Measurements from ENCODE around the gene PLAGL2.
"Not testable (repeated sequence)": the region's sequence is repeated elsewhere in the genome, so short reads cannot be mapped to it uniquely, and the experiment has no call there.

PLAGL2 gene

DNA sequence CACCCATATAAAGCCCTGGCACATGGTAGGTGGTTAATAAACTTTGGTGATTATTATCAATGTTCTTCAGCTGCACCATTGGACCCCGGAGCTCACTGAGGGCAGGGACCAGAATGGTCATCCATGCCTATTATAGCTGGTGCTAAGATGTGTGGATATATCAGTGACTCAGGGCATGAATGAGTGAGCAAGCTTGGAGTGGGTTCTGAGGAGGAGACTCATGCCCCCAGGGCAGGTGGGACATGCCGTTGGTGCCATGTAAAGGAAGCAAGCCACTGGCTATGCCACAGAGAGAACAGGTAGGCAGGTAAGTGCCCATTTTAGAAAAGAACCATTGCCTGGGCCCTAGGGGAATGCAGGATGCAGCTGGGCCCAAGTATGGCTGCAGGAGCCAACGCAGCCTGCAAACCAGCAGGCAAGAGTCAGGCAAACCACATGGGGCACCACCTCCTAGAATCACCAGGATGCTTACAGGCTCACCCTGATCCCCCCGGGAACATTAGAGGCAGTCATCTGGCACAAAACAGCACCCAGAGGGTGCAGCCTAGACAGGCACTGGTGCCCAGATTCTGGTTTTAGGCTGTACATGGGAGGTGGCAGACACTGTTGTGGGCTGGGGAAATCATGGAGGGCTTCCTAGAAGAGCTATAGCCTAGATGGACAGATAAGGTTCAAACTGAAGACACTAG, 23.5 kb downstream of the PLAGL2 start:
- no peak for DNase-seq

- DNase-seq: no peak
These were observed 25.9 kb downstream of the PLAGL2 start for GRCh38 chr20:32181606-32182005.

DNA sequence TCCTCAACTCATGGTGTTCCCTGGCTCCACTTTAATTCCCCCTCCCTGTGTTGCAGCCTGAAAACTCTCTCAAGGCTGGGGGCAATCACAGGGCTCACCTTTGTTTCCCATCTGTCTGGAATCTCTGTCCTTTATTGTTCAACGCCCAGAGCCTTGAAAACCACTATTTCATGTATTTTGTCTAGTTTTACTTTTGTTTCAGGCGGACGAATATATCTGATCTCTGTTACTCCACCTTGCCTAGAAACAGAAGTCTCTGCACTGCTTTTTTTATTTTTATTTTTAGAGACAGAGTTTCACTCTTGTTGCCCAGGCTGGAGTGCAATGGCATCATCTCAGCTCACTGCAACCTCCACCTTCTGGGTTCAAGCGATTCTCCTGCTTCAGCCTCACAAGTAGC, 27.6 kb downstream of the PLAGL2 start:
- no peak for DNase-seq

DNA sequence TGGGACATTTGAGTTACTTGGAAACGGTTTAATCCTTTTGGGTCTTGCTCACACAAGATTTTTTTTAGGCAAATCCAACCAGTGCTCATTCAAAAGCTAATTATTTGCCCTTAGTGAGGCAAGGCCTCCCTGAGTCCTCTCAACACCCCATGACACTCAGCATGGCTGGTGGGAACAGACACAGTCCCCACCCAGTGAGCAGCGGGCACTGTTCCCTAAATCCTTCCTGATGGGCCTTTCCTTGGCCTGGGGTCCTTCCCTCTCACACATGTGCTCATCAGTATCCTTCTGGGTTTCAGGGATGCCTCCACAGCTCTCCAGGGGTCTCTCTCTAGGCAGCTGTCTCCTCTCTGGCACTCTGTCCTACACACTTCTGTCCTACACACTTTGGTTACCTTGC, 28.0 kb downstream of the PLAGL2 start:
- no peak for DNase-seq

DNA sequence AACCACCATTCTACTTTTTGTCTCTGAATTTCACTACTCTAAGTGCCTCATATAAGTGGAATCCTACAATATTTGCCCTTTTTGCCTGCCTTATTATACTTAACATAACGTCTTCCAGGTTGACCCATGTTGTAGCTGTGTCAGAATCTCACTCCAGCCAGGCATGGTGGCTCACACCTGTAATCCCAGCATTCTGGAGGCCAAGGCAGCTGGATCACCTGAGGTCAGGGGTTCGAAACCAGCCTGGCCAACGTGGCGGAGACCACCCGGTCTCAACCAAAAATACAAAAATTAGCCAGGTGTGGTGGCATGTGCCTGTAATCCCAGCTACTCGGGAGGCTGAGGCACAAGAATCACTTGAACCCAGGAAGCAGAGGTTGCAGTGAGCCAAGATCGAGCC, 29.8 kb downstream of the PLAGL2 start:
- DNase-seq: not testable (repeated sequence)

DNA sequence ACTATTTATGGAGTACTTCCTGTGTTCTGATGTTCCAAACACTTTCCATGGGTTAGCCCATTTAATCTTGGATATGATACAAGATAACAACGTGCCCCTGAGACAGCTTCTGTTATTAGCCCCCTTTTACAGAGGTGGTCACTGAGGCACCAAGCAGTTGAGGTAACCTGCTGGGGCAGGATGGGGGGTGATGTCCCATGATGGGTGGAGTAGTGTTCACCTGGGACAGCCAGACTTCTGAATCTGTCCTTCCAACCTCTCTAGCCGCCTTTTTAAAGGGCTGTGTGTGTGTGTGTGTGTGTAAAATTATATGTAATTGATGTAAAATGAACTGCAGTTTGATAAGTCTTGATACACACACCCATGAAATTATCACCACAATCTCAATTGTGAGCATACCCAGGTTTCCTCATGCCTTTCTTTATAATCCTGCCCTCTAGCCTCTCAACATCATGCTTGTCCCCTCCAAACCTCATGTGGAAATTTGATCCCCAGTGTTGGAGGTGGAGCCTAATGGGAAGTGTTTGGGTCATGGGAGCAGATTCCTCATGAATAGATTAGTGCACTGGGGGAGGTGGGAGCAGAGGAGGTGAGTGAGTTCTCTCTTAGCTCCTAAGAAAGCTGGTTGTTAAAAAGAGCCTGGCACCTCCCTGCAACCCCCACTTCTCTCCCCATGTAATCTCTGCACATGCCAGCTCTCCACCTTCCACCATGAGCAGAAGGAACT, 39.2 kb downstream of the PLAGL2 start:
- no peak for DNase-seq

GRCh38 chr20:32167552-32167951, 40.0 kb downstream of the PLAGL2 start:
- DNase-seq: no peak

- DNase-seq: no peak
These were observed 41.6 kb downstream of the PLAGL2 start for GRCh38 chr20:32165836-32166545.

DNA sequence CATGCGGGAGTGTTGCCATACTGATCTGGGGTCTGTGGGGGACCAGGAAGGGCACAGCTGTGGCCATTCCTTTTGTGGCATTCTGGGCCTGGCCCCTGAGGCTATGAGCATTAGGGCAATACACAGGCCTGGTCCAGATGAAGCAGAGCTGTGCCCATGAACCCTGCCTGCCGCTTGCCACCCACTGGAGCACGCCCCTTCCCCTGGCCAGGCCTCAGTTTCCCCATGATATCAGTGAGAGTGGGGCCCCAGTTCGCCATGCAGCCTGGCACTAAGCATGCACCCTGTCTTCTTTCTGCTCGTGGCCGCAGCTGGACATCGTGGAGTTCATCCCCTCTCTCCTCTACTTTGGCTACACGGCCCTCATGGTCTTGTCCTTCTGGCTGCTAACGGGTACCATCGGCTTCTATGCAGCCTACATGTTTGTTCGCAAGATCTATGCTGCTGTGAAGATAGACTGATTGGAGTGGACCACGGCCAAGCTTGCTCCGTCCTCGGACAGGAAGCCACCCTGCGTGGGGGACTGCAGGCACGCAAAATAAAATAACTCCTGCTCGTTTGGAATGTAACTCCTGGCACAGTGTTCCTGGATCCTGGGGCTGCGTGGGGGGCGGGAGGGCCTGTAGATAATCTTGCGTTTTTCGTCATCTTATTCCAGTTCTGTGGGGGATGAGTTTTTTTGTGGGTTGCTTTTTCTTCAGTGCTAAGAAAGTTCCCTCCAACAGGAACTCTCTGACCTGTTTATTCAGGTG, 42.4 kb downstream of the PLAGL2 start:
- no peak for DNase-seq

GRCh38 chr20:32163951-32164350, 43.6 kb downstream of the PLAGL2 start:
- no peak for DNase-seq

DNA sequence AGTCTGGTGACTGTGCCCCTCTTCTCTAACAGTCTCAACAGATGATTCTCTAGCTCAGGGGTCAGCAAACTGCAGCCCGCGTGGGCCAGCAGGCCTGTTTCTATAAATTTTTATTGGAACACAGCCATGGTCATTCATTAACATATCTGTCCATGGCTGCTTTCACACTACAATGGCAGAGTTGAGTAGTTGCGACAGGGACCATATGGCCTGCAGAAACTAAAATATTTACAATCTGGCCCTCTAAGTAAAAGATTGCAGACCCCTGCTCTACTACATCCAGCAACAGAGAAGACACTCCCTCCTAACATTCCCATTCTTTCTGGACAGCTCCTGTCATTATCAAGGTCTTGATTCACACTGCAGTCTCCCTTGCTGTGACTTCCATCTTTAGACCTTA, 45.2 kb downstream of the PLAGL2 start:
- no peak for DNase-seq

DNA sequence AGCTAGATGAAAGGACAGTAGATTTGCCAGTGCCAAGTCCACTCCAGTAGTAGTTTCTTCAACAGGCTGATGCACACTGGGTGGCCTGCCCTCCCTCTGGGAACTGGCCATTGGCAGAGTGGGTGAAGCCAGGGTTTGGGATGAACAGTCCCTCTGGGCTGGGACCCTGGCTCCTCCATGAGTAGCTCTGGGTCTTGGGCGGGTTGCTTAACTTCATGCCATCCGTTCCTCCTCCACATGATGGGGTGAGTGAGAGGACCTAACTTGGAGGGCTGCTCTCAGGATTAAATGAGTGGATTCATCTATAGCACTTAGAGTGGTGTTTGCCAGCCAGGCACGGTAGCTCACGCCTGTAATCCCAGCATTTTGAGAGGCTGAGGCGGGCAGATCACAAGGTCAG, 47.2 kb downstream of the PLAGL2 start:
- no peak for DNase-seq

DNA sequence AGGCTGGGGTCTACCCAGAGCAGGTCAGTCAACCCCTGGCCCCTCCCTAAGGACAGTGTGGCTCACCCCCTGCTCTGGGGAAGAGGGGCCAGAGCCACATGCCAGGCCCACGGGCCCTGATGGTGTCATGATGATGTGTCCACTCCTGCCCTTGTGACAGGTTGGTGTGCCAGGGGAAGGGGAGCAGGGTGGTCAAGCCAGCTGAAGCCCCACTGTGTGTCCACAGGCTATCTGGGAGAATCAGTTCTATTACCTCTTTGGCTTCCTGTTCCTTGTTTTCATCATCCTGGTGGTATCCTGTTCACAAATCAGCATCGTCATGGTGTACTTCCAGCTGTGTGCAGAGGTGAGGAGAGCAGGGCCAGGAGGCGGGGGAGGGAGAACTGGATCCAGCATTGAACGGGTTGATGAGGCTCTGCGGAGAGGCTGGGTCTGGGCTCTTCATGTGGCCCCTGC, 47.7 kb downstream of the PLAGL2 start:
- no peak for DNase-seq

GRCh38 chr20:32158943-32159660, 48.4 kb downstream of the PLAGL2 start:
- no peak for DNase-seq

DNA sequence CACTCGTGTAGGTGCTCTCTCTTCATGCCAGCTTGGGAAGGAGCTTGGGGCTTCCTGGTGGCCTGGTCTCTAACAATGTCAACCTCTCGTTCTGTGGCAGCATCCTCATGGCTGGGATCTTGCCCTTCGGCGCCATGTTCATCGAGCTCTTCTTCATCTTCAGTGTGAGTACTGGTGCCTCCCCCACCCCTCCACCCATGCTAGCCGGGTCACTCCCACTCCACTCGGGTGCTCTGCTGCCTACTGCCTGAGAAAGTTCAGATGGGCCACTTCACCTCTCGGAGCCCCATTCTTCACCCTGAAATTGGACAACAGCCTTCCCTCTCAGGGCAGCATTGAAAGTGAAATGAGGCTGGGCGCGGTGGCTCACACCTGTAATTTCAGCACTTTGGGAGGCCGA, 49.2 kb downstream of the PLAGL2 start:
- no peak for DNase-seq

GRCh38 chr20:32157611-32158010, 49.9 kb downstream of the PLAGL2 start:
- DNase-seq: no peak

- DNase-seq: peak in 40 of 51 donors; percentile 3 to 76 (median 29)
These were observed 52.2 kb downstream of the PLAGL2 start for GRCh38 chr20:32155017-32155981.

- no peak for DNase-seq
These were observed 53.8 kb downstream of the PLAGL2 start for GRCh38 chr20:32153771-32154170.

DNA sequence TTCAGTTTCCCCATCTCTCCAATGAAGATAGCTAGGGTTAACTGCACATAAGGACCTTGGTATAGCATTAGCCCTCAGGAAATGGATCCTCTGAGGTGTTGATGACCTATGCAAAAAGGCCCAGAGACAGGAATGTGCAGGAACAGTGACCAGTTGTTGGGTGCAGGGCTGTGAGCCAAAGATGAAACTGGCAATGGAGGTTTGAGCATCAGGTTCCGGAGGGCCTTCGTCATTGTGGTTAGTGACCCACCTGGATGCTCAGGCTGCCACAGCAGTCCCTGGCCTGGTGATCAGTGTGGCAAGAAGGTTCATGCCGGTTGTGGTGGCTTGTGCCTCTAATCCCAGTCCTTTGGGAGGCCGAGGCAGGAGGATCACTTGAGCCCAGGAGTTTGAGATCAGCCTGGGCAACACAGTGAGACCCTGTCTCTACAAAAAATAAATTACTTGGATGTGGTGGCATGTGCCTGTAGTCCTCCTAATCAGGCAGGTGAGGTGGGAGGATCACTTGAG, 54.3 kb downstream of the PLAGL2 start:
- DNase-seq: no peak

Data from hypothalamus (tissue), 51 donors.